Sigmoid colon (tissue), 7 donors: Measurements from ENCODE around the gene PRADC1. TPM values are rescaled to one million over a fixed set of nuclear protein-coding genes. Genes with fewer than 3 reads are reported as not detected.

ENCODE experiments used
- DNase-seq: peaks from one replicate; pipeline ENCODE4 v3.0.0-alpha.2; 2019
- H3K27ac ChIP-seq, 4 donors: fragments of 200-600 bp; sonication (generic); one replicate each; pipeline ENCODE4 v1.5.1; 2016 to 2019; ENCODE audit warnings: mild to moderate bottlenecking in 1 of 4
- H3K27me3 ChIP-seq, 3 donors: fragments of 200-600 bp; sonication (generic); one replicate each; pipeline ENCODE4 v1.5.1; 2019; ENCODE audit warnings: mild to moderate bottlenecking in 1 of 3
- H3K36me3 ChIP-seq, 4 donors: fragments of 200-600 bp; sonication (generic); one replicate each; pipeline ENCODE4 v1.5.1; 2016 to 2019
- H3K4me1 ChIP-seq, 4 donors: fragments of 200-600 bp; sonication (generic); one replicate each; pipeline ENCODE4 v1.5.1; 2017 to 2019
- H3K4me3 ChIP-seq, 4 donors: fragments of 200-600 bp; sonication (generic); one replicate each; pipeline ENCODE4 v1.5.1; 2017 to 2019; ENCODE audit warnings: mild to moderate bottlenecking in 2 of 4, moderate library complexity in 1 of 4
- H3K9me3 ChIP-seq, 4 donors: fragments of 200-600 bp in 3 of 4; sonication (generic) in 3 of 4; one replicate each; pipeline versions ENCODE4 v1.5.1 to v1.6.1; 2013 to 2019
- EP300 ChIP-seq, 4 donors: sonication (generic); formaldehyde crosslinking; IDR thresholded peaks; one replicate each; pipeline ENCODE4 v1.6.1; 2017; ENCODE audit warnings: antibody characterized with exemption in 4 of 4
- POLR2A ChIP-seq, 2 donors: fragments of 450-650 bp; IDR thresholded peaks; one replicate each; pipeline ENCODE4 v1.6.1; 2016; ENCODE audit warnings: antibody characterized with exemption in 2 of 2, mild to moderate bottlenecking in 2 of 2, moderate library complexity in 2 of 2
- POLR2AphosphoS5 ChIP-seq, 4 donors: sonication (generic); formaldehyde crosslinking; IDR thresholded peaks; one replicate each; pipeline ENCODE4 v1.6.1; 2017; ENCODE audit warnings: antibody characterized with exemption in 4 of 4
- WGBS, 2 donors: extraction: QIAGEN DNeasy Blood & Tissue Kit; methylation state at CpG; one replicate each; pipeline ENCODE4 v1.1.7; 2013; 5-methylcytosine and 5-hydroxymethylcytosine counted together
- intact Hi-C: fragments of 100-400 bp; cut with DNase I; formaldehyde crosslinking; loops from one replicate; pipeline ENCODE4 v1.15.1; 2023
- polyA plus RNA-seq, 3 donors: library from polyadenylated mRNA; stranded (reverse); fragments of 200-250 nt; gene quantifications; one replicate each; pipeline ENCODE4 v1.2.3, GENCODE V29; 2013
- total RNA-seq, 4 donors: library from RNA; depleted of rRNA; stranded (reverse); fragments of >200 nt; gene quantifications; one replicate each; pipeline ENCODE4 v1.1.0, GENCODE V29; 2016
- TF ChIP-seq, protein P1 (sequence below), 4 experiments: fragments of 450-650 bp in 3 of 4; fragments of 200-600 bp in 1 of 4; IDR thresholded peaks; one replicate each; pipeline ENCODE4 v1.5.1; 2016 to 2019; ENCODE audit warnings: antibody characterized with exemption in 4 of 4, mild to moderate bottlenecking in 3 of 4, moderate library complexity in 2 of 4
- donor health status: healthy with polysubstance abuse.
- donor health status: Bipolar disorder and iron deficiency.
- donor health status: healthy.

PRADC1 gene
- total and polyA plus RNA-seq, 7 donors: 27.7 to 68.1 (median 42.3) TPM

DNA sequence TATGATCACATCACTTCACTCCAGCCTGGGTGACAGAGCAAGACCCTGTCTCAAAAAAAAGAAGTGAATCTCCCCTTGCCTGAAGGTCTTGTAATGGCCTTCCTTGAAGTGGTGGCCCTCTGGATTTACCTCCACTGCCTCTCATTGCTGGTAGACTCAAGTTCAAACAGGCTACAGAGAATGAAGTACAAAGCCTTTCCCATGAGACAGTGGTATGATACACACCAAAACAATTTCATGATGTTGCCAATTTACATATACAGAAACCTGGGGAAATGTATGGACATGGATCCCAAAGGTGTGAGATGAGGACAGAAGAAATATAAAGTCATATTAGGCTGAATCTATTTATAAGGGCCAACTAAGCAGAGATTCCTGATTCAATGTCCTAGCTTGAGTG, 35.5 kb downstream of the PRADC1 start:
- Histone ChIP-seq H3K27ac (no peak overlapping the region), H3K4me3 (no peak overlapping the region), H3K4me1 (peaks cover 0 to 9% (median 8%) of the 10 kb centered on the region in 4 donors), H3K36me3 (no peaks in the 10 kb centered on the region), H3K9me3 (no peaks in the 10 kb centered on the region), H3K27me3 (peaks cover 12 to 58% (median 34%) of the 10 kb centered on the region in 3 donors)
- TF ChIP-seq, protein P1, sequence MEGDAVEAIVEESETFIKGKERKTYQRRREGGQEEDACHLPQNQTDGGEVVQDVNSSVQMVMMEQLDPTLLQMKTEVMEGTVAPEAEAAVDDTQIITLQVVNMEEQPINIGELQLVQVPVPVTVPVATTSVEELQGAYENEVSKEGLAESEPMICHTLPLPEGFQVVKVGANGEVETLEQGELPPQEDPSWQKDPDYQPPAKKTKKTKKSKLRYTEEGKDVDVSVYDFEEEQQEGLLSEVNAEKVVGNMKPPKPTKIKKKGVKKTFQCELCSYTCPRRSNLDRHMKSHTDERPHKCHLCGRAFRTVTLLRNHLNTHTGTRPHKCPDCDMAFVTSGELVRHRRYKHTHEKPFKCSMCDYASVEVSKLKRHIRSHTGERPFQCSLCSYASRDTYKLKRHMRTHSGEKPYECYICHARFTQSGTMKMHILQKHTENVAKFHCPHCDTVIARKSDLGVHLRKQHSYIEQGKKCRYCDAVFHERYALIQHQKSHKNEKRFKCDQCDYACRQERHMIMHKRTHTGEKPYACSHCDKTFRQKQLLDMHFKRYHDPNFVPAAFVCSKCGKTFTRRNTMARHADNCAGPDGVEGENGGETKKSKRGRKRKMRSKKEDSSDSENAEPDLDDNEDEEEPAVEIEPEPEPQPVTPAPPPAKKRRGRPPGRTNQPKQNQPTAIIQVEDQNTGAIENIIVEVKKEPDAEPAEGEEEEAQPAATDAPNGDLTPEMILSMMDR (IDR thresholded peaks at IDR 0.05): no peak
- TF ChIP-seq EP300 (IDR thresholded peaks at IDR 0.05): no peak
- no peak for TF ChIP-seq POLR2AphosphoS5 (IDR thresholded peaks at IDR 0.05)
- TF ChIP-seq POLR2A (IDR thresholded peaks at IDR 0.05): no peak
- DNase-seq: no peak
- intact Hi-C loops: no loop called here

DNA sequence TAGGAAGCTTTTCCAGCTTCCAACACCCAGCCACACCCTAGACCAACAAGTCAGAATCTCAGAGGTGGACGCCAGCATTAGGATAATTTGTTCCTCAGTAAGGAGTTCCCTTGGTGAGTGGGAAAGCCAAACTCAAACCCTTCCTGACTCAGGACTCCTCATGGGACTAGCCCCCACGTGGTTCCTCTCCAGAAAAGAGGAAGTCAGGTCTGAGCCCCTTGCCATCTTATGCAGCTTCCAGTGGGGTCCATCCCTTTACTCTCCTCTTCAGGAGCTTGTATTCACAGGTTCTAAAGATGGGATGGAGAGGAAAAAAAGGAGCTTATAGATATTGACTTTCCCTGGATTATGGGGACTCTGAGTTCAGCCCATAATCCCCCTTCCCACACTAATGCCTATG, 45.5 kb downstream of the PRADC1 start:
- Histone ChIP-seq H3K36me3 (no peaks in the 10 kb centered on the region), H3K27me3 (no peaks in the 10 kb centered on the region), H3K9me3 (peaks cover 0 to 6% (median under 1%) of the 10 kb centered on the region in 4 donors), H3K4me3 (no peak overlapping the region), H3K27ac (no peak overlapping the region), H3K4me1 (no peaks in the 10 kb centered on the region)
- WGBS, 2 donors: 32 to 43% methylated on average over 2 of the region's 2 CpGs
- intact Hi-C loops: no loop called here
- no peak for DNase-seq
- TF ChIP-seq EP300 (IDR thresholded peaks at IDR 0.05): no peak
- TF ChIP-seq POLR2AphosphoS5 (IDR thresholded peaks at IDR 0.05): no peak
- TF ChIP-seq, protein P1 (IDR thresholded peaks at IDR 0.05): no peak
- TF ChIP-seq POLR2A (IDR thresholded peaks at IDR 0.05): no peak

DNA sequence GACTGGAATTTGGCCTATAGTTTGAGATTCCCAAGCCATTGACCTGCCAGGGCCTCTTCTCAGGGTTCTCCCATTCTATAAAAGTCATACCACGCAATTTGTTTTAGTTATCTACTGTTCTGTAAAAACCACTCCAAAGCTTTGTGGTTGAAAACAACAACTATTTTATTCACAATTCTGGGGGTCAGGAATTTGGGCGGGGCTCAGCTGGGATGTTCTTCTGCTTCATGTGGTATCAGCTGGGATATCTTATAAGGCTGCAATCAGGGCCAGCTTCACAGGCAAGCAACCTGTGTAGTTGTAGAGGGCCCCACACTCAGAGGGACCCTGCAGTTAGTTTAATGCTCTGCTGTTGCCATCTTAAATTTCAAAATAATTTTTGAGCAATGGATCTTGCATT, 47.1 kb downstream of the PRADC1 start:
- no peak for TF ChIP-seq EP300 (IDR thresholded peaks at IDR 0.05)
- no peak for TF ChIP-seq POLR2AphosphoS5 (IDR thresholded peaks at IDR 0.05)
- Histone ChIP-seq H3K4me3 (no peak overlapping the region), H3K9me3 (peaks cover 0 to 6% (median under 1%) of the 10 kb centered on the region in 4 donors), H3K36me3 (no peaks in the 10 kb centered on the region), H3K4me1 (no peaks in the 10 kb centered on the region), H3K27ac (no peak overlapping the region), H3K27me3 (no peaks in the 10 kb centered on the region)
- intact Hi-C loops: no loop called here
- WGBS, 2 donors: 92 to 96% methylated on average over 2 of the region's 2 CpGs
- no peak for DNase-seq

Other genes with a start within 250 kb of the PRADC1 start
- 10 to 100 TPM in 2 of 4 donors, 1 to 10 TPM in 2; 6.7 to 27.1 (median 10.4) TPM for gene SFXN5, start 161.5 kb downstream of the PRADC1 start, total RNA-seq
- 10 to 100 TPM in 2 of 3 donors, 1 to 10 TPM in 1; 5.4 to 15.3 (median 12.4) TPM for gene SFXN5, start 161.5 kb downstream of the PRADC1 start, polyA plus RNA-seq
- 10 to 100 TPM; 13.9 to 24.4 (median 19.4) TPM for gene RAB11FIP5, start 120.3 kb downstream of the PRADC1 start, total RNA-seq
- 10 to 100 TPM in 2 of 3 donors, 1 to 10 TPM in 1; 9.6 to 13.2 (median 12.8) TPM for gene RAB11FIP5, start 120.3 kb downstream of the PRADC1 start, polyA plus RNA-seq
- not detected for gene NOTO, start 30.7 kb downstream of the PRADC1 start, total RNA-seq
- gene NOTO, start 30.7 kb downstream of the PRADC1 start, polyA plus RNA-seq: not detected
- 10 to 100 TPM in 1 of 4 donors, 1 to 10 TPM in 3; 6.9 to 12.4 (median 7.9) TPM for gene SMYD5, start 19.0 kb downstream of the PRADC1 start, total RNA-seq
- gene SMYD5, start 19.0 kb downstream of the PRADC1 start, polyA plus RNA-seq: 10 to 100 TPM in 1 of 3 donors, 1 to 10 TPM in 2; 5.3 to 18.2 (median 7.8) TPM
- 100 to 1,000 TPM; 173 to 197 (median 188) TPM for gene CCT7, start 1.1 kb upstream of the PRADC1 start, total RNA-seq
- 100 to 1,000 TPM; 121 to 173 (median 148) TPM for gene CCT7, start 1.1 kb upstream of the PRADC1 start, polyA plus RNA-seq
- gene FBXO41, start 51.2 kb upstream of the PRADC1 start, total RNA-seq: 1 to 10 TPM in 3 of 4 donors, under 1 TPM in 1; 0.55 to 2.9 (median 2.3) TPM
- 1 to 10 TPM in 1 of 3 donors, under 1 TPM in 2; under 0.01 to 4.4 (median 0.46) TPM for gene FBXO41, start 51.2 kb upstream of the PRADC1 start, polyA plus RNA-seq
- under 1 TPM in 1 of 4 donors, not detected in 3; 0.14 TPM for gene EGR4, start 60.3 kb upstream of the PRADC1 start, total RNA-seq
- gene EGR4, start 60.3 kb upstream of the PRADC1 start, polyA plus RNA-seq: under 1 TPM in 1 of 3 donors, not detected in 2; 0.07 TPM
- 10 to 100 TPM; 29.3 to 47.6 (median 34.1) TPM for gene ALMS1, start 152.6 kb upstream of the PRADC1 start, total RNA-seq
- gene ALMS1, start 152.6 kb upstream of the PRADC1 start, polyA plus RNA-seq: 1 to 10 TPM; 3.5 to 8.6 (median 5.4) TPM